Liver (tissue), 3 donors: ENCODE measurements around the gene LPCAT1.

Experiments used
- CTCF ChIP-seq: fragments of 150-350 bp; IDR thresholded peaks from 2 replicates; pipeline ENCODE4 v1.5.1; 2017; ENCODE audit warnings: improper control_type of control experiment, low read depth, low read length; ENCODE audit not compliant: missing input control
- RAD21 ChIP-seq, 2 donors: IDR thresholded peaks; 2 replicates each; pipeline ENCODE4 v1.6.1; 2016; ENCODE audit warnings: antibody characterized with exemption in 2 of 2, mild to moderate bottlenecking in 2 of 2
- ZBTB33 ChIP-seq: IDR thresholded peaks from 2 replicates; pipeline ENCODE4 v1.6.1; 2016; ENCODE audit warnings: antibody characterized with exemption
- donor health status: healthy.
- donor health status: healthy.

- TF ChIP-seq CTCF (no peak), RAD21 (IDR thresholded peaks at IDR 0.05) (no peak), ZBTB33 (no peak)
These were observed 104.1 kb downstream of the LPCAT1 start for GRCh38 chr5:1419476-1420210.
